ENCODE results near the gene SPANXD.
"Not testable (repeated sequence)": the region's sequence is repeated elsewhere in the genome, so short reads cannot be mapped to it uniquely, and the experiment has no call there.

The SPANXD gene, protein sequence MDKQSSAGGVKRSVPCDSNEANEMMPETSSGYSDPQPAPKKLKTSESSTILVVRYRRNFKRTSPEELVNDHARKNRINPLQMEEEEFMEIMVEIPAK

DNA sequence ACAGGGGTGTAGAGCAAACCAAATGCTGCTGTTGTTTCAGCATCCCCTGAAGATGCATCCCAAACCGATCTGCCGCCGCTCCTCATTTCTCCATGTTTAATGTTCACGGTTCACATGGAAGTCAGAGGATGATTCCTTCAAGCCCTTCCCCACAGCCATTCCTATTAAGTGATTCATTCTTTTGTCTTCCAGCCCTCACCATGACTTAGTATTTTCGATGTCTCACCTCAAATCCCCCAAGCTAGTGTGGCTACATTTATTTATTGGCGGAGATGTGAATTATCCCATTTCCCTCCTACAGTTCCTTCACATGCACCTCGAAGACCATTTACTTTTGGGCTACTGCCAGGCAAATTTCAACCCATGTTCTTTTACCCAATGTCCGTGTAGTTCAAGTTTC is at the start of gene SPANXD:
SPANXD (minus strand) TSS at position 101 of the 400 bp plus-strand sequence. CDS start 334 bp downstream, outside the sequence.
- DNase-seq = not testable (repeated sequence)

DNA sequence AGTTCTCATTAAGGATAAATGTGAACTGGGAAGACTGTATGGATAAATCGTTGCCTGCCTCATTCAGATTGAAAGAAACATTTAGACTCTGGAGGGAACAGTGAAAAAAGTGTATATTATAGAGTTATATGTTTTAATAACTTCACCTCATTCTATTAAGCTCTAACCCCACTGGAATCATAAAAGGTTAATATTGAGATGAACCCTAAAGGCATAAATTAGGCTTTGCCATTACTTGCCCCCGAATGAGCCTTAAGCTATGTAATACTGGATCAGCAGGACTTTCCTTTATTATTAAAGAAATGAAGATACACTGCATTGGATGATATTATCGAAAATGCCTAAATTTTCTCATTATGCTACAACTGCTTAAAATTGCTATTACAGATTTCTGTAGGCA is 44.1 kb upstream of the SPANXD start:
- no peak for DNase-seq

DNA sequence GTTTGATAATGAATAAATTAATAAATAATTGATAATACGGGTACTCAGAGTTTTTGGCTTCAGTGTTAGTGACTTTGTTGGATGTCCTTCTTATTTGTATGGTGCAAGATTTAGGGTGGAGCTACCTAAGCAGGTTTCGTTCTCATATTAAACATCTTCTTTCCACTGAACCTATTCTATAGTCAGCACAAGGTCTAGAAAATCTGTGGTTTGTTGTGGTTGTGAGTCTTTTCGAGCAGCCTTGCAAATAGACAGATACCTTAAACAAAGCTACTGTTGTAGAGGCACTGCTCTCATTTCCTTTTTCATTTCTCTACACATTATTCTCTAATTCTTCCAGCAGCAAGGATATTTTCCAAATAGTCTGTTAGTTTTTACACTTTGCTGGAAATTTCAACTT is 38.1 kb upstream of the SPANXD start:
- no peak for DNase-seq

DNA sequence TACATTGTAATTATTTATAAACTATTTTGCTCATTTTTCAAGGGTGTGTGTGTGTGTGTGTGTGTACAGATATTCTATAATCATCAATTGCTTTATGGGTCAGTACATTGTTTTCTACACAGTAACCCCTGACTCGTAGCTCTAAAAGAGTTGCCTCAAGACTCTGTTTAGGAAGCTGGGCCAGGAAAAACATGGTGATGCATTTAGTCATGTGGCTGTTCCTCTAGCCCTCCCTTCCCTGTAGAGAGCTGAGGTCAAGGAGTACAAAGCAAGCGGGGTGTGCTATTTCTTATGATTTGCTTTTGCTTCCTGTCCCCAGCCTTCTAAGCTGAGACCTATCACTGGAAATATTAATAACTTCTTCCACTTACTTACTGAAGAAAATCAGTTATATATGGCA is 34.8 kb upstream of the SPANXD start:
- DNase-seq = no peak

DNA sequence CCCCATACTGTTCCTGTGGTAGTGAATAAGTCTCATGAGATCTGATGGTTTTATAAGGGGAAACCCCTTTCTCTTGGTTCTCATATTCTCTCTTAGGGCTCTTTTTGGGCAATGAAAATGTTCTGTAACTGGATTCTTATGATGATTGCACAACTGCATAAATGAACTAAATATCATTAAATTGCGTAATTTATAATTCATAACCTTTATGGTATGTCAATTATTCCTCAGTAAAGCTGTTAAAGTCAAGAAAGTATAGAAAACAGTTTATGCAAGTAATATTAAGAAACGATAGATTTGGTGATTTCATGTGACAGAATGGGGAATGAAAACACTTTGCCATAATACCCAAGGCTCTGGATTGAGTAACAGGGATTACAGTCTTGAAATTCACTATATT is 33.5 kb upstream of the SPANXD start:
- DNase-seq = no peak

DNA sequence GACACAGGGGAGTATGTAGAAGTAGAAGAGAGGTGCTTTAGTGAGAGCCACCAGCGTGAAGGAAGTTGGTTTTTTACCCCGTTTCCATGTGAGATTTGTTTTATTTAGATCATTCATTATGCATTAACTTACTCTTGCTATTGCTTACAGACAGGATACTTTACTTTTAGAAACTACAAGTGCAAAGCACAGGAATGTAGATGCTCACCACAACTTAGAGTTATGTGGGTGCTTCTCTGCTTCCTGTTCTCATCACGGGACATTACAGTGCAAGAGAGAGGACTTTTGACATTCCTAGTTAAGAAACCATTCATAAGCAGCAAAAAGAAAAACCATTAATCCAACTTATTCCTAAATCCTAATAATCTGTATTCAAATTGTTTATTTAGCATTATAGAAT is 25.6 kb upstream of the SPANXD start:
- no peak for DNase-seq

DNA sequence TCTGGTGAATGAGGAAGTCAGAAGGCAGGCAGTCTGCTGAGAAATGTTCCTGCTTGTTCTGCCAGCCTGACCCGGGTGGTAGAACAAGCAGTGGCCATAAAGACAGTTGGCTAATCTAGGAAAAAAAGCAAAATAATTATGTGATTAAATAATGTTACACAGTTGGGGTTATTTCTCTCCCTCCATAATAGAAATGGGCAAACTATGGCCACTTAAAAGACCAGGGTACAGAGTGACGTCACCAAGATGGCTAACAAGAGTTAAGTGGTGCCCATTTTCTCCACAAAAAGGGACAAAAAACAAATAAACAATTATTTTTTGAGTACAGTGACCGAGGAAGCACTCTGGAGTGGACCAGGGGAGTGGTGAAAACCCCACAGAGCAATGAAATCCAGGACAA is 16.1 kb upstream of the SPANXD start:
- no peak for DNase-seq

DNA sequence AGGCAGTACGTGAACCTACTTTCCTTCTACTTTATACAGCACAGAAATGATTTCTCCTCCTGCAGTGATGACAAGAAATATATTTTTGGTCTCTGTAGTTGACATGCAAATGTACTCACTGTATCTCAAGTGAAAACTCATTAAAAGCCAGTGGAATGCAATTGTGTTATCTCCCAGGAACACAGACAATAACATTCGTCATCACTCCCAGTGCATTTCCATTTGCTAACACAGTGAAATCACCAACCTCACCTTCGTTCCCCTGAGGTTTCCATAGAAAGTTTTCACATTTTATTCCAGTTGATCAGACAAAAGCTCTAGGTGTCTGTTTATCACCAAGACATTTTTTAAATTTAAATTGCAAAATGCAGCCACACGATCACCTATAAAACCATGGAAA is 2.5 kb upstream of the SPANXD start:
- DNase-seq = no peak

DNA sequence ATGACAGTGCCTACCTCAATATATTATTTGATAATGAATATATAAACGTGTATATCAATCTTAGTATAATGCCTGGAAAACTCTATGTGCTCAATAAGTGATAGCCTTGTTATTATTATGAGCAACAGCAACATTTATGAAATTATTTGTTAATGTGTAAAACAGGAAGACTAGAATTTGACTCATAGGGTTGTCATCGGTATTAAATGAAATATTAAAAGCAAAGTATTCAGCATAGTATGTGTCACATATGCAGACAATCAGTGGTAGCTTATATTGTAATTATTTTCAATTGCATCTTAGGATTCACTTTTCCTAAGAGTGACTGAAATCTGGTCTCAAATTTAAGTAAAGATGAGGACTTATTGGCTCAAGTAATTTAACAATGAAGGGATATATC is 24.6 kb downstream of the SPANXD start:
- DNase-seq = no peak

DNA sequence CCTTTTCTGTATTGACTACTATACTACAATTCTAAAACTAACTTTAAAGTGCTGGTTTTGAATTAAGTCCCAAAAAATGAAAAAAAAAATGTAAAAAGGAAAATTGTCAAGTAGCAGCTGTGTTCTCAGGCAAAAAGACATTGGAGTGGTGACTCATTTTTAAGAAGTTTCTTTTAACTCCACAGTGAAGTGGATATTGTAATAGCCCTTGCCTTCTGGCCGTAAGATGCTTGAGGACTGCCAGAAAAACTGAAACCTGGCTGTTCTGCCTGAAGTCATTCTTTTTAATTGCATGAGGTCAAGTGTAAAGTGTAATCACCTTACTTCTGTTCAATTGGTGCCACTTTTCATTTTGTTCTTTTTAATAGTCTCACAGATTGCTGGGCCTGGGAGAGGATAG is 28.9 kb downstream of the SPANXD start:
- DNase-seq = no peak

DNA sequence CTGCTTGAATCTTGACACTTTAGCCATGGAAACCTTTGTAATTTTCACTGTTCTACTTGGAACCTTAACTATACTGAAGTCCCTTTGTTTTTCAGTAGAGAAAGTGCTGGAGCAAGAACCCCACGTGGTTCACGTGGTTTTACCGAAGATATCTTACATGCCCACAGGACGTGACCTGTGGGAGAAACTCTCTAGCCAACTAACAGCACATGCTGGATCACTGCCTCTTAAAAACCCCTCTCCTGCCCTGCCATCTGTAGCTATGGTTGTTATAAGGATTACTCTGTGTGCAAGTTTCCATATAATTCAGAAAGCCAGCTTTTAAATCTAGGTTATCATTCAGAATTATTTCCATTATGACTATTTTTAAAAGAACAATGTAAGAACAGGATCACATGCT is 30.2 kb downstream of the SPANXD start:
- DNase-seq = no peak

DNA sequence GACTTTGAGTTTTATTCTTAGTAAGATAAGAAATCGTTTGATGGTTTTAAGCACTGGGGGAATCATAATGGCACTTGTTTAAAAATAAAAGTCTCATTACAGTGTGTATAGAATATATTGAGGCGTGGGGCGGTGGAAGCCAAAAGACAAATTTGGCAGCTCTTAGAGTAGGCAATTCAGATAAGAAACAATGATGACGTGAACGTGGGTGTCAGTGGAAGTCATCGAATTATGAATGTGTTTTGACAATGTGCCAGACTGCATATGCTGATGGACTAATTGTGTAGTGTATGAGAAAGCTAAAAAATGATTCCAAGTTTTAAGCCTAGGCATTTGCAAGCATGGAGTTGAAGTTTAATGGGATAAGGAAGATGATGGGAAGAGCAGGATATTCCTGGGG is 35.8 kb downstream of the SPANXD start:
- DNase-seq = no peak

DNA sequence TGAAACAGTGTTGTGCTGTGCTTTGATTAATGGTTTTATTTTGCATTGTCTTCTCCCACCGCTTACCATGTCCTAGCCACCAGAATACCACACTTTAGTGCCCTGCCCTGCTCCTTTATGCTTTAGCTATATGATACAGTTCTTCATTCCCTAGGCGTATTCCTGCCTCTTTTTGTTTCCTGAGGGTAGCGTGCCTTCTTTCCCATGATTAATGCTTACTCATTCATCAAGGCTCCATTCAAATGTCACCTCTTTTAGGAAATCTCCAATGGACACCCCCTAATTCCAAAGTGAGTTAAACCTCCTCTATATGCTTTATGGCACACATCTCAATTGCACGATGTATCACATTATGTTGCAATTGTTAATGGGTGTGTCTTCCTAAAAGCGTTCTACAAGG is 46.3 kb downstream of the SPANXD start:
- no peak for DNase-seq
